Small intestine (tissue), 7 donors: ENCODE data around the gene PTBP3. TPM values are rescaled to one million over a fixed set of nuclear protein-coding genes. Genes with fewer than 3 reads are reported as not detected.
"Not testable (repeated sequence)": the region's sequence is repeated elsewhere in the genome, so short reads cannot be mapped to it uniquely, and the experiment has no call there.

ENCODE experiments used
- DNase-seq, 2 donors: peaks; one replicate each; pipeline versions ENCODE4 v3.0.0 to v3.0.0-alpha.2; 2013
- FAIRE-seq: peaks from 2 replicates; lab custom pipeline; 2012; peaks lifted over from hg19 to GRCh38; lab: Jason Lieb, UNC
- H3K27ac ChIP-seq, 3 donors: one replicate each; pipeline ENCODE4 v1.5.1; 2013; ENCODE audit warnings: low read length in 2 of 3, mild to moderate bottlenecking in 2 of 3, control low read depth in 1 of 3, inconsistent platforms in 1 of 3, low read depth in 1 of 3, moderate library complexity in 1 of 3
- H3K27me3 ChIP-seq, 3 donors: one replicate each; pipeline ENCODE4 v1.6.1; 2013; ENCODE audit warnings: low read length in 3 of 3, inconsistent platforms in 1 of 3; ENCODE audit not compliant: control insufficient read depth in 3 of 3, insufficient read depth in 3 of 3
- H3K36me3 ChIP-seq, 3 donors: one replicate each; pipeline ENCODE4 v1.6.1; 2013; ENCODE audit warnings: low read length in 3 of 3, inconsistent platforms in 1 of 3, low read depth in 1 of 3, mild to moderate bottlenecking in 1 of 3, moderate library complexity in 1 of 3; ENCODE audit not compliant: control insufficient read depth in 3 of 3, insufficient read depth in 2 of 3
- H3K4me1 ChIP-seq, 3 donors: one replicate each; pipeline ENCODE4 v1.6.1; 2013; ENCODE audit warnings: low read length in 2 of 3, inconsistent platforms in 1 of 3, low read depth in 1 of 3, mild to moderate bottlenecking in 1 of 3, moderate library complexity in 1 of 3; ENCODE audit not compliant: control insufficient read depth in 3 of 3, insufficient read depth in 2 of 3
- H3K4me3 ChIP-seq, 3 donors: one replicate each; pipeline ENCODE4 v1.5.1; 2013; ENCODE audit warnings: low read length in 3 of 3, control low read depth in 1 of 3, inconsistent platforms in 1 of 3, low read depth in 1 of 3, mild to moderate bottlenecking in 1 of 3, moderate library complexity in 1 of 3
- H3K9me3 ChIP-seq, 2 donors: one replicate each; pipeline ENCODE4 v1.6.1; 2013; ENCODE audit warnings: low read depth in 1 of 2, low read length in 1 of 2; ENCODE audit not compliant: control insufficient read depth in 2 of 2, insufficient read depth in 1 of 2
- WGBS, 3 donors: extraction: QIAGEN DNeasy Blood & Tissue Kit; methylation state at CpG; one replicate each; pipeline ENCODE4 v1.1.7; 2013; 5-methylcytosine and 5-hydroxymethylcytosine counted together
- polyA plus RNA-seq, 4 donors: library from polyadenylated mRNA; stranded (reverse) in 3 of 4; unstranded in 1 of 4; fragments of 200-250 nt in 3 of 4; fragments of 120-200 nt in 1 of 4; gene quantifications; one replicate each; pipeline versions ENCODE4 v1.2.1 to v1.2.3, GENCODE V29; 2013
- donor health status: healthy with polysubstance abuse.
- donor health status: control.
- donor health status: control.
- donor health status: Bipolar disorder and iron deficiency.
- donor health status: healthy.

The PTBP3 gene
- polyA plus RNA-seq, 4 donors = 19.7 to 48.1 (median 25.6) TPM

DNA sequence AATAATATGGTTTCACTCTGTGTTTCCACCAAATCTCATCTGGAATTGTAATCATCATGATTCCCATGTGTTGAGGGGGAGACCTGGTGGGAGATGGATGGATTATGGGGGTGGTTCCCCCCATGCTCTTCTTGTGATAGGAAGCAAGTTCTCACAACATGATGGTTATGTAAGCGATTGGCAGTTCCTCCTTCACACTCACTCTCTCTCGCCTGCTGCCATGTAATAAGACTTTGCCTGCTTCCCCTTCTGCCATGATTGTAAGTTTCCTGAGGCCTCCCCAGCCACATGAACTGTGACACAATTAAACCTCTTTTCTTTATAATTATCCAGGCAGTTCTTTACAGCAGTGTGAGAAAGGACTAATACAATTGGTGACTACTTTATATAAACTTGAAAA, 48.4 kb downstream of the PTBP3 start:
- H3K27me3 ChIP-seq = no peaks in the 10 kb centered on the region
- H3K27ac ChIP-seq = no peak overlapping the region
- H3K9me3 ChIP-seq = peaks cover 0 to 27% of the 10 kb centered on the region in 2 donors
- H3K4me3 ChIP-seq = no peak overlapping the region
- H3K4me1 ChIP-seq = peaks cover 0 to 5% (median 0%) of the 10 kb centered on the region in 3 donors
- H3K36me3 ChIP-seq = peaks cover 0 to 21% (median 2%) of the 10 kb centered on the region in 3 donors
- DNase-seq (no peak), FAIRE-seq (no peak)
- 93 to 100% (median 98%) methylated on average over 2 of the region's 2 CpGs for WGBS, 3 donors

DNA sequence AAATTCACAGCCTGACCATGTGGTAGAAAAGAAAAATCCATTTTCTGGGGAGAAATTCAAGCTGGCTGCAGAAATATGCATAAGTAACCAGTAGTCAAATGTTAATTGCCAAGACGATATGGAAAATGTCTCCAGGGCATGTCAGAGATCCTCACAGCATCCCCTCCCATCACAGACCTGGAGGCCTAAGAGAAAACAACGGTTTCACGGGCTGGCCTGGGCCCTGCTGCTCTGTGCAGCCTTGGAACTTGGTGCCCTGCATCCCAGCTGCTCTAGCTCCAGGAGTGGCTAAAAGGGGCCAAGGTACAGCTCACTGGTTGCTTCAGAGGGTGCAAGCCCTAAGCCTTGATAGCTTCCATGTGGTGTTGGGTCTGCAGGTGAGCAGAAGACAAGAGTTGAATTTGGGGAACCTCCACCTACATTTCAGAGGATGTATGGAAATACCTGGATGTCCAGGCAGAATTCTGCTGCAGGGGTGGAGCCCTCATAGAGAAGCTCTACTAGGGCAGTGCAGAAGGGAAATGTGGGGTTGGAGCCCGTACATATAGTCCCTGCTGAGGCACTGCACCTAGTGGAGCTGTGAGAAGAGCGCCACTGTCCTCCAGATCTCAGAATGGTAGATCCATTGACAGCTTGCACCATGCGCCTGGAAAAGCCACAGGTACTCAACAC, 49.7 kb downstream of the PTBP3 start:
- DNase-seq (no peak), FAIRE-seq (no peak)
- 96 to 100% (median 97%) methylated on average over 6 of the region's 6 CpGs for WGBS, 3 donors
- Histone ChIP-seq H3K27ac (no peak overlapping the region), H3K4me1 (peaks cover 0 to 5% (median 0%) of the 10 kb centered on the region in 3 donors), H3K36me3 (peaks cover 0 to 17% (median 2%) of the 10 kb centered on the region in 3 donors), H3K9me3 (peaks cover 0 to 27% of the 10 kb centered on the region in 2 donors), H3K27me3 (no peaks in the 10 kb centered on the region), H3K4me3 (no peak overlapping the region)

DNA sequence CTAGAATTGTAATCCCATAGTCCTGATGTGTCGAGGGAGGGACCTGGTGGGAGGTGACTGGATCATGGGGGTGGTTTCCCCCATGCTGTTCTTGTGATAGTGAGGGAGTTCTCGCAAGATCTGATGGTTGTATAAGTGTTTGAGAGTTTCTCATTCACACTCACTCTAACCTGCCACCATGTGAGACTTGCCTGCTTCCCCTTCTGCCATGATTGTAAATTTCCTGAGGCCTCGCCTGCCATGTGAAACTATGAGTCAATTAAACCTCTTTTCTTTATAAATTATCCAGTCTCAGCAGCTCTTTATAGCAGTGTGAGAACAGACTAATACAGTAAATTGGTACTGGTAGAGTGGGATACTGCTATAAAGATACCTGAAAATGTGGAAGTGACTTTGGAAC, 50.6 kb downstream of the PTBP3 start:
- H3K9me3 ChIP-seq = peaks cover 0 to 27% of the 10 kb centered on the region in 2 donors
- H3K4me1 ChIP-seq, H3K27ac ChIP-seq, H3K4me3 ChIP-seq, H3K27me3 ChIP-seq, FAIRE-seq, DNase-seq: not testable (repeated sequence)
- peaks cover 0 to 17% (median 2%) of the 10 kb centered on the region in 3 donors for H3K36me3 ChIP-seq
- 93 to 97% (median 95%) methylated on average over 3 of the region's 3 CpGs for WGBS, 3 donors

DNA sequence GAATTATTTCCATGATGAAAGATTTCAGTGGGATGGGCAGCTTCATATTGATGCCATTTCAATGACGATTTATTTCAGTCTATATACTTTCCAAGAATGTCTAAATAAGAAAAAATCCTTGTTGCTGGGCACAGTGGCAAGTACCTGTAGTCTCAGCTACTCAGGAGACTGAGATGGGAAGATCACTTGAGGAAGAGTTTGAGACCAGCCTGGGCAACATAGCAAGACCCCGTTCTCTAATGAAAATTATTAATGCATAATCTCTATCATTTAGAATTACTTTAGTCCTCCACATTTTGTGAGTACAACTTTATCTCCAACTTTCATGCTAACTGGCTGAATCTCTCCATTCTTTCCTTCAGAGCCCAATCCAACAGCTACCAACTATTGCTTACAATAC, 52.5 kb downstream of the PTBP3 start:
- FAIRE-seq (no peak), DNase-seq (no peak)
- Histone ChIP-seq H3K9me3 (peaks cover 0 to 27% of the 10 kb centered on the region in 2 donors), H3K27me3 (no peaks in the 10 kb centered on the region), H3K4me1 (no peaks in the 10 kb centered on the region), H3K4me3 (no peak overlapping the region), H3K27ac (no peak overlapping the region), H3K36me3 (peaks cover 0 to 14% (median 2%) of the 10 kb centered on the region in 3 donors)
- 96 to 98% (median 96%) methylated on average over 2 of the region's 2 CpGs for WGBS, 3 donors

DNA sequence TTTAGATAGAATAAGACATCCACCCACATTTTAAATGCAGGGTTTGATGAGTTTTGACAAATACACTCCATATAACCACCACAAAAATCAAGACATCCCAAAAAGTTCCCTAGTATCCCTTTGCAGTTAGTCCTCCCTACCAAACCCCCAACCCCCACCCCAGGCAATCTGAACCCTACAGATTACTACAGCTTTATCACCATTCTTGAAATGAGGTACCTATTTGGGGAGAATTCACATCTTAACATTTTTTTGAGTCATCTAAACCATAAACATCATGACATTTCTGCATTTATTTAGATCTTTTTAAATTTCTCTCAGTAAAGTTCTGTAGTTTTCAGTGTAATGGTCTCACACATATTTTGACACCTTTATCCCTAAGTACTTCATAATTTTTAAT, 53.9 kb downstream of the PTBP3 start:
- FAIRE-seq (no peak), DNase-seq (no peak)
- no peaks in the 10 kb centered on the region for H3K27me3 ChIP-seq

DNA sequence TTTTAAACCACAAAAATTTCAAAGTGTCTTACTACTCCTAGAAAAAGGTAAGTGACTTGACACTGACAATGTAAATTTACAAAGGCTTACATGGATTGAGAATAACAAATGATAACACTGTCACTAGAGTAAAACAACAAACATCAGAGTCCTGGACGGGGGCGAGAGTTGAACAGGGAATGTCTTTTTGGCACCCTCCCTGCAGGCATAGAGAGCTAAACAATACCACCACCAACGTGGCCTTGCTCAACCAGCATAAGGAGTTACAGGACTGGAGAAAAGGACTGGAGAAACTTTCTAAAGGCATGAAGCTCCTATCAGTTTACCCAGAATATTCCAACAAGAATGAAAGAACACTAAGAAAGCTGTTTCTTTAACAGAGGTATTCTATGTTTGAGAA, 55.3 kb downstream of the PTBP3 start:
- DNase-seq (no peak), FAIRE-seq (no peak)
- Histone ChIP-seq H3K4me1 (no peaks in the 10 kb centered on the region), H3K36me3 (no peaks in the 10 kb centered on the region), H3K27me3 (no peaks in the 10 kb centered on the region), H3K27ac (no peak overlapping the region), H3K4me3 (no peak overlapping the region), H3K9me3 (peaks cover 0 to 6% of the 10 kb centered on the region in 2 donors)
- 70 to 85% (median 81%) methylated on average over 3 of the region's 3 CpGs for WGBS, 3 donors

More for the DNA sequence above, 53.9 kb downstream of the PTBP3 start:
- H3K27ac ChIP-seq = no peak overlapping the region
- peaks cover 0 to 19% of the 10 kb centered on the region in 2 donors for H3K9me3 ChIP-seq
- no peak overlapping the region for H3K4me3 ChIP-seq
- peaks cover 0 to 11% (median 2%) of the 10 kb centered on the region in 3 donors for H3K36me3 ChIP-seq
- no peaks in the 10 kb centered on the region for H3K4me1 ChIP-seq

DNA sequence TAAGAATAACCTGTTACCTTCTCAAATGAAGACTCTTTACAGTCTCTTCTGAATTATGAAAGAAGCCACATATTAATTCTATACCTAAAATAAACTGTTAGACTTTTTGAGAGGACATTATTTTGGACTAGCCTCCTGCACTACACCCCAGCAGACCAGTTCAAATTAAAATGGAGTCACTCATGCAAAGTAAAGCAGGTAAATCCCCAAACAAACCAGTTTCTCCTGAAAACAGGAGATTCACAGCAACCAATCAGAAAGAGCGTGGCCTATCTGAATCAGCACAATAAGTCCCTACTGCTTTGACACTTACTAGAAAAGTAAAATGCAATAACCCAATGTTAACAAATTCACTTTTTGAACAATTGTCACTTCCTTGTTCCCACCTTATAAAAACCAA, 58.8 kb downstream of the PTBP3 start:
- peaks cover 0 to 13% (median 0%) of the 10 kb centered on the region in 3 donors for H3K36me3 ChIP-seq
- H3K4me3 ChIP-seq = no peak overlapping the region
- H3K9me3 ChIP-seq = no peaks in the 10 kb centered on the region
- FAIRE-seq = no peak
- 95 to 100% (median 100%) methylated on average over 1 of the region's 1 CpG for whole genome bisulfite sequencing, 3 donors
- no peaks in the 10 kb centered on the region for H3K4me1 ChIP-seq
- DNase-seq = no peak
- no peaks in the 10 kb centered on the region for H3K27me3 ChIP-seq
- no peak overlapping the region for H3K27ac ChIP-seq

DNA sequence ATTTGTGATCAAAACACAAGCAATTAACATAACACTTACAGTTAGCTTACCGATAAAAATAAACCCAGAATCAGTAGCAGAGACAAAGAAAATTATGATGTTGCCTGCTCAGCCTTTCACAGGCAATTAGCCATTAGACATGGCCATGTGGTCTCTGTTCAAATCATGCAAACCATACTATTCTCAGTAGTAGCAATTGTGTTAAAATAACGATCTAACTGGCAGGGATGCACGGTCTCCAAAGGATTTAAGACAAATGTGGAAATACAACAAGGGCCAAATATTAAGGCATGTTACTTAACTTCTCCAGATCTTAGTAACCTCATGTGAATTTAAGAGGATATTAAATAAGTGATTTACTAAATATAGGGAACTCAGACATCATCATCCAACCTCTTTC, 59.5 kb downstream of the PTBP3 start:
- peaks cover 0 to 14% (median 0%) of the 10 kb centered on the region in 3 donors for H3K36me3 ChIP-seq
- H3K27ac ChIP-seq = no peak overlapping the region
- no peaks in the 10 kb centered on the region for H3K9me3 ChIP-seq
- no peak overlapping the region for H3K4me3 ChIP-seq
- 66 to 91% (median 78%) methylated on average over 3 of the region's 3 CpGs for WGBS, 3 donors
- DNase-seq = no peak
- no peaks in the 10 kb centered on the region for H3K4me1 ChIP-seq
- H3K27me3 ChIP-seq = no peaks in the 10 kb centered on the region
- no peak for FAIRE-seq
